C4-2B (cell line): Measurements from ENCODE around the gene GAR1.

Experiments used
- H3K27ac ChIP-seq: fragments of 450-650 bp; 2 replicates; pipeline ENCODE4 v1.5.1; 2017
- CTCF ChIP-seq: fragments of 450-650 bp; conservative IDR thresholded peaks from 2 replicates; pipeline ENCODE4 v1.5.1; 2017; ENCODE audit warnings: mild to moderate bottlenecking
- ZFX ChIP-seq: fragments of 450-650 bp; IDR thresholded peaks from 2 replicates; pipeline ENCODE4 v1.6.1; 2017

The GAR1 gene

GRCh38 chr4:109864134-109864533, 48.6 kb downstream of the GAR1 start:
- TF ChIP-seq ZFX (no peak), CTCF (no peak)
- no peak overlapping the region for H3K27ac ChIP-seq

GRCh38 chr4:109870061-109870460, 54.5 kb downstream of the GAR1 start:
- no peak for TF ChIP-seq ZFX
- TF ChIP-seq CTCF = no peak
- H3K27ac ChIP-seq = no peak overlapping the region

GRCh38 chr4:109872065-109872464, 56.5 kb downstream of the GAR1 start:
- TF ChIP-seq CTCF = no peak
- TF ChIP-seq ZFX = no peak
- peak overlapping the region; percentile 92; the same call in 1 of the 2 replicates for H3K27ac ChIP-seq

GRCh38 chr4:109872950-109873656, 57.5 kb downstream of the GAR1 start:
- no peak for TF ChIP-seq CTCF
- no peak for TF ChIP-seq ZFX
- H3K27ac ChIP-seq = peak overlapping the region; percentile 92

- H3K27ac ChIP-seq = peak overlapping the region; percentile 92
- TF ChIP-seq CTCF (peak; percentile 33), ZFX (no peak)
Measured at GRCh38 chr4:109873791-109874514, 58.4 kb downstream of the GAR1 start.
